ENCODE measurements around the gene PCDHGA11.
A peak's percentile ranks its signal among the peaks of the same experiment; 100 is the strongest.
"Not testable (repeated sequence)": the region's sequence is repeated elsewhere in the genome, so short reads cannot be mapped to it uniquely, and the experiment has no call there.

PCDHGA11 gene

GRCh38 chr5:141399555-141400258 is 21.1 kb upstream of the PCDHGA11 start:
- no peak for DNase-seq

DNA sequence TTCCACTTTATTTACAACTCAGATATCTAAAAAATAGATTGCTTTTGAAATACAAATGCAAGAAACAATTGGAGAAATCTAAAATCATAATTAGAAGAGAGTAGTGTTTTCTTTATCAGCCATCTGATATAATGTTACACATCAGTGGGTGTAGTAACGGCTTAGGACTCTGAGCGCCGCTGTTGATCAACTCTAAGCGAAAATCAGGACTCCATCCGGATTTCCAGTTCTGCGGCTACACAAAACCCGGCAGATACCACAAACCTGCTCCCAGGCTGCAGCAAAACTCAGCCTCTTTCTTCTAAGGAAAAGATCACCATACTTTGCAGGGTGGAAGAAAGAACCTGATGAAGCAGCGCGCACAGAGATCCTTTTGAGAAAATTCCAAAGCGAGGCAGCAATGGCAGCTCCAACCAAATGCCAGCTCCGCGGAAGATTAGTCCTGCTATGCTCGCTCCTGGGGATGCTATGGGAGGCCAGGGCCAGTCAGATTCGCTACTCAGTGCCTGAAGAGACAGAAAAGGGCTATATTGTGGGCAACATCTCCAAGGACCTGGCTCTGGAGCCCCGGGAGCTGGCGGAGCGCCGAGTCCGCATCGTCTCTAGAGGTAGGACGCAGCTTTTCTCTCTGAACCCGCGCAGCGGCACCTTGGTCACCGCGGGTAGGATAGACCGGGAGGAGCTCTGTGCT is 18.2 kb upstream of the PCDHGA11 start, which contains the start of gene PCDHGA9:
Gene PCDHGA9 (plus strand): TSS at position 226 of the 691 bp plus-strand sequence. CDS start 175 bp downstream, at position 401.
- DNase-seq, result no peak

DNA sequence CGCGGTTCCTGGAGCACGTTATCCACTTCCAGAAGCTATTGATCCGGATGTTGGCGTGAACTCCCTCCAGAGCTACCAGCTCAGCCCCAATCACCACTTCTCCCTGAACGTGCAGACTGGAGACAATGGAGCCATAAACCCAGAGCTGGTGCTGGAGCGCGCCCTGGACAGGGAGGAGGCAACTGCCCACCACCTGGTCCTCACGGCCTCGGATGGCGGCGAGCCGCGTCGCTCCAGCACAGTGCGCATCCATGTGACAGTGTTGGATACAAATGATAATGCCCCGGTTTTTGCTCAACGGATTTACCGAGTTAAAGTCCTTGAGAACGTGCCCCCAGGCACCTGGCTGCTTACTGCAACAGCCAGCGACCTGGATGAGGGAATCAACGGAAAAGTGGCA is 17.5 kb upstream of the PCDHGA11 start:
- DNase-seq, result no peak

GRCh38 chr5:141407790-141408505 is 12.9 kb upstream of the PCDHGA11 start, which contains the start of gene PCDHGB6:
Gene PCDHGB6, plus strand, starts transcription at chr5:141408021. Its CDS starts 182 bp downstream, at chr5:141408203.
- DNase-seq, result not testable (repeated sequence)

GRCh38 chr5:141409598-141410306 is 11.1 kb upstream of the PCDHGA11 start:
- no peak for DNase-seq

GRCh38 chr5:141411575-141411974 is 9.3 kb upstream of the PCDHGA11 start:
- no peak for DNase-seq

- peak; percentile 53 for DNase-seq
Observed at GRCh38 chr5:141412854-141413539, 7.9 kb upstream of the PCDHGA11 start, which contains the start of gene PCDHGA10. Gene PCDHGA10, plus strand, starts transcription at chr5:141412987. Its CDS starts 189 bp downstream, at chr5:141413176.

DNA sequence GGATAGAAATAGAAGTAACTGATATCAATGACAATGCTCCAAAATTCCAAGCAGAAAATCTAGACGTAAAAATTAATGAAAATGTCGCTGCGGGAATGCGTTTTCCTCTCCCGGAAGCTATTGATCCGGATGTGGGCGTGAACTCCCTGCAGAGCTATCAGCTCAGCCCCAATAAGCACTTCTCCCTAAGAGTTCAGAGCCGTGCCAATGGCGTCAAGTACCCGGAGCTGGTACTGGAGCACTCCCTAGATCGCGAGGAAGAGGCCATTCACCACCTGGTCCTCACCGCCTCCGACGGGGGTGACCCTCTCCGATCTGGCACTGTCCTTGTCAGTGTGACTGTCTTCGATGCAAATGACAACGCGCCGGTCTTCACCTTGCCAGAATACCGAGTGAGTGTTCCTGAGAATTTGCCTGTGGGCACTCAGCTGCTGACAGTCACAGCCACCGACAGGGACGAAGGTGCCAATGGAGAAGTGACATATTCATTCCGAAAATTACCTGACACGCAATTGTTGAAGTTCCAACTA is 7.2 kb upstream of the PCDHGA11 start:
- DNase-seq, result no peak

DNA sequence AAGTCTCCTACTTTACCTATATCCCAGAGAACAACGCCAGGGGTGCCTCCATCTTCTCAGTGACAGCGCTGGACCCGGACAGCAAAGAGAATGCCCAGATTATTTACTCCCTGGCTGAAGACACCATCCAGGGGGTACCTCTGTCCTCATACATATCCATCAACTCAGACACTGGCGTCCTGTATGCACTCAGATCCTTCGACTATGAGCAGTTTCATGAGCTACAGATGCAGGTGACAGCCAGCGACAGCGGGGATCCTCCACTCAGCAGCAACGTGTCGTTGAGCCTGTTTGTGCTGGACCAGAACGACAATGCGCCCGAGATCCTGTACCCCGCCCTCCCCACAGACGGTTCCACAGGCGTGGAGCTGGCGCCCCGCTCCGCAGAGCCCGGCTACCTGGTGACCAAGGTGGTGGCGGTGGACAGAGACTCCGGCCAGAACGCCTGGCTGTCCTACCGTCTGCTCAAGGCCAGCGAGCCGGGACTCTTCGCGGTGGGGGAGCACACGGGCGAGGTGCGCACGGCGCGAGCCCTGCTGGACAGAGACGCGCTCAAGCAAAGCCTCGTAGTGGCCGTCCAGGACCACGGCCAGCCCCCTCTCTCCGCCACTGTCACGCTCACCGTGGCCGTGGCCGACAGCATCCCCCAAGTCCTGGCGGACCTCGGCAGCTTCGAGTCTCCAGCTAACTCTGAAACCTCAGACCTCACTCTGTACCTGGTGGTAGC is 6.1 kb upstream of the PCDHGA11 start:
- not testable (repeated sequence) for DNase-seq

- DNase-seq, result not testable (repeated sequence)
Observed at GRCh38 chr5:141415275-141415618, 5.6 kb upstream of the PCDHGA11 start.

DNA sequence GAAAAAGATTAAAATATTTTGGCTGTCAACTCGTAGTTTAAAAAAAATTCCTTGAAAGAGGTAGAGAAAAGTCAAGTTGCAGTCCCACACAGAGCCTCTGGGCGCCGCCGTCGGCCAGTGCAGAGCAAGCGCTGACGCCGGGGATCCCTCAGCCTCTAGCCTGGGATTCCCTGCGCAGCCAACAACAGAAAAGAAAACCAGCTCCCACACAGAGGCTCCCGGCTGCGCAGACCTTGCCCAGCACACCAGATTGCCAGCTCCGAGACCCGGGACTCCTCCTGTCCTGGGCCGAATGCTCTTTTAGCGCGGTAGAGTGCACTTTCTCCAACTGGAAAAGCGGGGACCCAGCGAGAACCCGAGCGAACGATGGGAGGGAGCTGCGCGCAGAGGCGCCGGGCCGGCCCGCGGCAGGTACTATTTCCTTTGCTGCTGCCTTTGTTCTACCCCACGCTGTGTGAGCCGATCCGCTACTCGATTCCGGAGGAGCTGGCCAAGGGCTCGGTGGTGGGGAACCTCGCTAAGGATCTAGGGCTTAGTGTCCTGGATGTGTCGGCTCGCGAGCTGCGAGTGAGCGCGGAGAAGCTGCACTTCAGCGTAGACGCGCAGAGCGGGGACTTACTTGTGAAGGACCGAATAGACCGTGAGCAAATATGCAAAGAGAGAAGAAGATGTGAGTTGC is 3.2 kb upstream of the PCDHGA11 start, which contains the start of gene PCDHGB7:
Gene PCDHGB7 (plus strand): TSS at position 184 of the 679 bp plus-strand sequence. CDS start 183 bp downstream, at position 367.
- peak; percentile 17 for DNase-seq

DNA sequence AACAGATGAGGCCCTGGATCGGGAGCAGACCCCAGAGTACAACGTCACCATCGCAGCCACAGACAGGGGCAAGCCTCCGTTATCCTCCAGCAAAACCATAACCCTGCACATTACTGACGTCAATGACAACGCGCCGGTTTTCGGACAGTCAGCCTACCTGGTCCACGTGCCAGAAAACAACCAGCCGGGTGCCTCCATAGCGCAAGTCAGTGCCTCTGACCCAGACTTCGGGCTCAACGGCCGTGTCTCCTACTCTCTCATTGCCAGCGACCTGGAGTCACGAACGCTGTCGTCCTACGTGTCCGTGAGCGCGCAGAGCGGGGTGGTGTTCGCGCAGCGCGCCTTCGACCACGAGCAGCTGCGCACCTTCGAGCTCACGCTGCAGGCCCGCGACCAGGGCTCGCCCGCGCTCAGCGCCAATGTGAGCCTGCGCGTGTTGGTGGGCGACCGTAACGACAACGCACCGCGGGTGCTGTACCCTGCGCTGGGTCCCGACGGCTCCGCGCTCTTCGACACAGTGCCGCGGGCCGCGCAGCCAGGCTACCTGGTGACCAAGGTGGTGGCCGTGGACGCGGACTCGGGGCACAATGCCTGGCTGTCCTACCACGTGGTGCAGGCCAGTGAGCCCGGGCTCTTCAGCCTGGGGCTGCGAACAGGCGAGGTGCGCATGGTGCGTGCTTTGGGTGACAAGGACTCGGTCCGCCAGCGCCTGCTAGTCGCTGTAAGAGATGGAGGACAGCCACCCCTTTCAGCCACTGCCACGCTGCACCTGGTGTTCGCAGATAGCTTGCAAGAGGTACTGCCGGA is 1.6 kb upstream of the PCDHGA11 start:
- no peak for DNase-seq

GRCh38 chr5:141421489-141421855 is 621 bp downstream of the PCDHGA11 start:
- DNase-seq, result no peak

GRCh38 chr5:141422742-141423291 is 2.0 kb downstream of the PCDHGA11 start:
- DNase-seq, result no peak

DNA sequence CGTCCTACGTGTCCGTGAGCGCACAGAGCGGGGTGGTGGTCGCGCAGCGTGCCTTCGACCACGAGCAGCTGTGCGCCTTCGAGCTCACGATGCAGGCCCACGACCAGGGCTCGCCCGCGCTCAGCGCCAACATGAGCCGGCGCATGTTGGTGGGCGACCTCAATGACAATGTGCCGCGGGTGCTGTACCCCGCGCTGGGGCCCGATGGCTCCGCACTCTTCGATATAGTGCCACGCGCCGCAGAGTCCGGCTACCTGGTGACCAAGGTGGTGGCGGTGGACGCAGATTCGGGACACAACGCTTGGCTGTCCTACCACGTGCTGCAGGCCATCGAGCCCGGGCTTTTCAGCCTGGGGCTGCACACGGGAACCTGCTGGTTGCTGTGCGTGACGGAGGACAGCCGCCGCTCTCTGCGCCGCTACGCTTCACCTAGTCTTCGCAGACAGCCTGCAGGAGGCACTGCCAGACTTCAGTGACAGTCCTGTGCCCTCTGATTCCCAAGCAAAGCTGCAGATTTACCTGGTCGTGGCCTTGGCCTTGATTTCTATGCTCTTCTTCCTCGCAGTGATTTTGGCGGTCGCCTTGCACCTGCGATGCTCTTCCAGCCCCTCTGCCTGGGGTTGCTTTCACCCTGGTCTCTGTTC is 7.1 kb downstream of the PCDHGA11 start:
- no peak for DNase-seq

- no peak for DNase-seq
Observed at GRCh38 chr5:141430332-141431113, 9.7 kb downstream of the PCDHGA11 start, which contains the start of gene PCDHGA12. Gene PCDHGA12, plus strand, starts transcription at chr5:141430507. Its CDS starts 253 bp downstream, at chr5:141430760.

GRCh38 chr5:141431286-141431685 is 10.4 kb downstream of the PCDHGA11 start:
- DNase-seq, result no peak

GRCh38 chr5:141432308-141432707 is 11.5 kb downstream of the PCDHGA11 start:
- DNase-seq, result not testable (repeated sequence)
